Measurements from ENCODE around the gene GABPA.
A peak's percentile ranks its signal among the peaks of the same experiment; 100 is the strongest.
"Not testable (repeated sequence)": the region's sequence is repeated elsewhere in the genome, so short reads cannot be mapped to it uniquely, and the experiment has no call there.

The GABPA gene

GRCh38 chr21:25734904-25735645 is at the start of gene GABPA, which contains the start of gene ATP5PF:
Gene GABPA (plus strand): TSS chr21:25734972. CDS start chr21:25741599, 6,627 bp downstream.
Gene ATP5PF (minus strand): TSS chr21:25734904. CDS start chr21:25729794, 5,110 bp downstream.
- peak; percentile 94 to 95 for DNase-seq (ENCODE audit: extremely low read depth in 1 of 2, low read depth in 1 of 2)

GRCh38 chr21:25687787-25688186 is 47.0 kb upstream of the GABPA start:
- DNase-seq (ENCODE audit: extremely low read depth in 1 of 2, low read depth in 1 of 2), result no peak

DNA sequence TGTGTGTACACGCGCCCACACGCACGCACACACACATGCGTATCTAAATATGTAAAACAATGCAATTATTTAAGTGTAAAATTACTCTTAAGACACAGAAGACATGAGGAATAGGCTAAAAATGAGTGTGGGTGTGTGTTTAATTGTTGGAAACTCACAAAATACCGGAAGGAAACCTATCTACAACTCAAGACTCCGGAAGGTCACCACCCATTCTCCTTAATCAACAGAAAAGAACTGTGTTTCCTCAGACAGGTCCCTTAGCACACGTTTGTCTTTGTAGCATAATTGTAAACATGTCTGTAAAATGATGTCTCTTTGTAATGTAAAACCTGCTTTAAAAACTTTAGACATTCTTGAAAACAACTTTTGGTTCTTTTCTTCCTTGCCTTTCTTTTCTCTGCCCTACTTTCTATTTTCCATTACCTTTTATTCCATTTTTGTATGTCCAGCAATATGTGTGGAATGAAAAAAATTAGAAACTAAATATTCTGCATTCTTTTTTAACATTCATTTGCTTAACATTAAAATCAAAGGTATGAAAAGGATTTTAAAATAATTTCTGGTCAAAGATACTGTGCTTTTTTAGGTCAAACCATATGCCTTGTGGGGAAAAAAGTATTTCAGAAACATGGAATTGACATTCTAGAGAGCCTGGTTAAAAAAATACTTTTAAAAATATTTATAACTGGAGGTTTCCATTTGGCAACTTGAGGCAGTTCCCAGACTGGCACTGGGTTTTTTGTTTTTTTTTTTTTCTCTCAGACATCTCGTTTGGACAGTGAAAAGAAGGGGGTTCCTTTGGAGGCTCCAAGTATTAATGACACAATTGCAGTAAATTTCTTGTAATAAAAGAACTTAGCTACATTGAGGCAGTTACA is 46.3 kb upstream of the GABPA start:
- DNase-seq (ENCODE audit: extremely low read depth in 1 of 2, low read depth in 1 of 2), result no peak

GRCh38 chr21:25689226-25689625 is 45.5 kb upstream of the GABPA start:
- no peak for DNase-seq (ENCODE audit: extremely low read depth in 1 of 2, low read depth in 1 of 2)

DNA sequence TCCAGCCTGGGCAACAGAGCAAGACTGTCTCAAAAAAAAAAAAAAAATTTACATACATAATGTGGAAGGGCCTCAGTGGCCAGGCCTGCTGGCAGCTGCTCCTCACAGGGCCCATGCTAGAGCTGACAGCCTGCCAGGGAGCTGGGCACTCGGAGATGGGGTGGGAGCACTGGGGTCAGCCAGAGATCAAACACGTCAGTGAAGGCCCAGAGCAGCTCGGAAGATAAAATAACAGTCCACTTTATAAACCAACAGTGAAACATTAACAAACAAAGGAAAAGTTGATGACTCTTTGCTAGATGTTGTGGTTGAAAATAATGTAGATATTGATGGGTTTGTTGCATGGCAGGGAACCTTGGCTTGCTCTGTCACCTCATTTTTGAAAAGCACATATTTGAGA is 42.8 kb upstream of the GABPA start:
- DNase-seq (ENCODE audit: extremely low read depth in 1 of 2, low read depth in 1 of 2), result no peak

- DNase-seq (ENCODE audit: extremely low read depth in 1 of 2, low read depth in 1 of 2), result not testable (repeated sequence)
These were observed 39.3 kb upstream of the GABPA start for GRCh38 chr21:25695461-25695860.

- DNase-seq (ENCODE audit: extremely low read depth in 1 of 2, low read depth in 1 of 2), result no peak
These were observed 34.0 kb upstream of the GABPA start for GRCh38 chr21:25700741-25701140.

DNA sequence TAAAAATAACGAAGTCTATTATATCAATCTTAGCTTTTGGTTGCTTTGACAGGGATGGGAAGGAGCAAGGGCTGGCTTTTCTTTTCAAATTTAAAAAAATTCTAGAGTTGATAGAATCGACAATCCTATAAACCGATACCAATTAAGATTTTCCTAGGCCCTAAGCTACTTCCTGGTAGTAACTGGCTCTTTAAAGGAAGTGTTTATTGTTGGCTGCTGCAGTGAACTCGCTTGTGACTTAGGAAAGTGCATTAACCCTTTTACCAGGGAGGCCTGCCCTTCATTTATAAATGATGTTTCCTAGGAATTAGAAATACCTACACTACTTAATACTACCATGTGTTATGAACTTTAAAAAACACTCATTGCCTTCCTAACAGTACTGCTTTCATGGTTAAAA is 33.2 kb upstream of the GABPA start:
- no peak for DNase-seq (ENCODE audit: extremely low read depth in 1 of 2, low read depth in 1 of 2)

DNA sequence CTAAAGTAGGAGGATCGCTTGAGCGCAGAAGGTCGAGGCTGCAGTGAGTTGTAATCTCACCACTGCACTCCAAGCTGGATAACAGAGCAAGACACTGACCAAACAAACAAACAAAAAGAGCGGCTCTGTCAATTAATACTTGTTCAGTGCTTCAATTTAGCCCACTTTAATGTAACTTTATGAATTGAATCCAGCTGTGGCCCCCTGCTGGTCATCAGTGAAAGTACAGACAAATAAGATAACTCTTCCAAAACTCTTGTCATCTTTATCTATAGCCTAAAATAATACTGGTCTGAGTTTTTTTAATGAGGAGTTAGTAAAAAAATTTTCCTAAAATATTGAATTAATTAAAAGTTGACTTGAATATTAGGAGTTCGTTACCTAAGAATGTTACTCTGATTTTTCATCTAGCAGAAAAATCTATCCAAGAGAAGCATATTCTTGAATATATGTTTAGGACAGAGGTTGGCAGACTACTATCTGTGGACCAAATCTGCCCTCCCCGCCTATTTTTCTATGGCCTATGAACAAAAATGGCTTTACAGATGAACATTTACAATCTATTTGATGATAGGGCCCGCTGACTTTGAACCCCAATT is 26.2 kb upstream of the GABPA start:
- peak; percentile 1 to 18 for DNase-seq (ENCODE audit: extremely low read depth in 1 of 2, low read depth in 1 of 2)

DNA sequence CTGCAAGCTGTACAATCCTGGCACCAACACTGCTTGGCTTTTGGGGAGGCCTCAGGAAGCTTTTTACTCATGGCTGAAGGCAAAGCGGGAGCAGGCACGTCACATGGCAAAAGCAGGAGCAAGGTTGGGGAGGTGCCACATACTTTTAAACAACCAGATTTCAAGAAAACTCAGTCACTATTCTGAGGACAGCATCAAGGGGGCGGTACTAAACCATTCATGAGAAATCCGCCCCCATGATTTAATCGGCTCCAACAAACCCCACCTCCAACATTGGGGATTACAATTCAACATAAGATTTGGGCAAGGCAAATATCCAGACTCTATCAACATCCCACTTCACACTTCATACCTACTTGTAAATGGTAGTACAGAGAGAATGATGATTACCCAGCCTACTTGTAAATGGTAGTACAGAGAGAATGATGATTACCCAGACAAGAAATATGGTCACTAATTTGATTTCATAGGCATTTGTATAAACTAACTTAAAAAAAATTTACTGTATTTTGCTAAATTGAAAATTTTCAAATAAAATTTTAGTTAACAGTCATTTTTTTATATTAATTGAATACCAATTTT is 25.0 kb upstream of the GABPA start:
- DNase-seq (ENCODE audit: extremely low read depth in 1 of 2, low read depth in 1 of 2), result no peak

DNA sequence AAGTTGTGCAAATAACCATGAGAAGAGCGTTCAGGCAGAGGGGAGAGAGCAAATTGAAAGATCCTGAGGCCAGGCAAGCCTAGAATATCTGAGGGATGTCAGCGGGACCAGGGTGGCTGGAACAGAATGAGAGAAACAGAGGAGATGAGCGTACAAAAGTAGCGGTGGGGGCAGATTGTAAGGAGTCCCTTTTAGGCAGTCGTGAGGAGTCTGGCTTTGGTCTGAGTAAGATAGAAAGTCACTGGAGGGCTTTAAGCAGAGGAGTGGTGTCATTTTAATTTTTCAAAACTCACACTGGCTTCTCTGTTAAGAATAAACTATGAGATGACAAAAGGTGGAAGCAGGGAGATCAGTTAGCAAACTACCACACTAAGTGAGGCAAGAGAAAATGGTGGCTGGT is 24.2 kb upstream of the GABPA start:
- no peak for DNase-seq (ENCODE audit: extremely low read depth in 1 of 2, low read depth in 1 of 2)

DNA sequence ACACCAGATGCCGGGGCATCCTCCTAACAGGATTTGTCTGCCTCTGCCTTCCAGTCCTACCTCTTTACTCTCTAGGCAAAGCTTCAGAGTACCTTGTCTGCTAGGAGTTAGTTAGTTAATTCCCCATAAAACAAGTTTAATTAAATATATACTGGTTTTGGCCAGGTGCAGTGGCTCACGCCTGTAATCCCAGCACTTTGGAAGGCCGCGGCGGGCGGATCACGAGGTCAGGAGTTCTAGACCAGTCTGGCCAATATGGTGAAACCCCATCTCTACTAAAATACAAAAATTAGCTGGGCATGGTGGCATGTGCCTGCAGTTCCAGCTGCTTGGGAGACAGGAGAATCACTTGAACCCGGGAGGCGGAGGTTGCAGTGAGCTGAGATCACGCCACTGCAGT is 20.7 kb upstream of the GABPA start:
- DNase-seq (ENCODE audit: extremely low read depth in 1 of 2, low read depth in 1 of 2), result not testable (repeated sequence)

DNA sequence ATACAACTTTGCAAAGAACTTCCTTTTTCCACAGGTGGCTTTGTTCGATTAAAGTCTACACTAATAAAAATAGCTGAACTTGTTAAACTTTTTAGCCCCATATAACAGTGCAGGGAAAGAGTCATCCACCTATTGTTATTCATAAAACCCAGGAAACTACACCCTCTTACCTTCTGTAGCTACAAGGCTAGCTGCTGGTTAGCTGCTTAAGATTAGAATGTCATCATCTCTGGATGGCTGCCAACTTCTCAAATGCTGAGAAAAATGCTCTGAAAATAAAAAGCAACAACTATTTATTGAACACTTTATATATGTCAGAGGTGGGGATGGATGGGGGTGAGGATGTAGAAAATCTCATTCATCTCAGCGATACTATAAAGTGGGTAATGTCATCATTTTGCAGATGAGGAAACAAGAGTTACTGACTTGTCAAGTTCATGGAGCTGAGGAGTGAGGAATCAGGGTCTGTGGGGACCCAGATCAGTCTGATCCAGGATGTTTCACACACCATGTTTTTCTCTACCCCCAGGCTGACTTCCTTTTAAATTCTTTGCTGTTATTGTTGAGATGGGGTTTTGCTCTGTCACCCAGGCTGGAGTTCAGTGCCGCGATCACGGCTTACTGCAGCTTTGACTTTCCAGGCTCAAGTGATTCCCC is 17.2 kb upstream of the GABPA start:
- DNase-seq (ENCODE audit: extremely low read depth in 1 of 2, low read depth in 1 of 2), result no peak

DNA sequence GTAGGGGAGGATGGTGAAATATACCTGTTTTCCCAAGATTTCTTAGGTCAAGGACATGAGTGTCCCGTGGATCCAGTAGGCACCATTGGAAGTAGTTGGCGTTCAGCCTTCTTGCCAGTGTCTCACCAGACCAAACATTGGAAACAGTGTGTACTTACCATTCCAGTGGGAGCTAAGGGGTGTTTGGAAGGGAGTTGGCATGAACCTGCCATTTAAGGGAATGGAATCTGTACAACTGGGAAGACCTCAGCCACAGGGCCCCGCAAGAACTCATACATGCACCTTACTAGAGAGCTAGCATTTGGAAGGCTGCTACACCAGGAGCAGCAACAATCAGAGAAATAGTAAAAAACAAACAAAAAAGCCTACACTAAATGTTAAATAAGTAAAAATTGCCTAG is 12.8 kb upstream of the GABPA start:
- DNase-seq (ENCODE audit: extremely low read depth in 1 of 2, low read depth in 1 of 2), result no peak

DNA sequence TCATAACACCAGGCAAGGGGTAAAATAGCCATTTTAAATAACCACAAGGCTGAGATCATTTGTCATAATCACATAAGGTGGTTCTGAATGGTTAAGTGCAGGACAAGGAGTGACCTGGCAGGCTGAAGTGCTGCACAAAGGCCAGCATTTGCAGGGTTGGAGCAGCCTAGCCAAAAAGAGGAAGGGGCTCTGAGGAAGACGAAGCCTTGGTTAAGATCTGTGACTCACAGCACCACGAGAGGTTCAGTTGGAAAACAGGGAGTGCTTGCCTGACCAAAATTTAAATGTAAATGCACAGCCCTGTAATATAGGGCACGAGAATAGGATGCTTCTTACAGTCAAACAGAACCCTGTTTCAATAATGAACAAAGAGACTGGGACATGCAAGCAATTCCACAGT is 12.1 kb upstream of the GABPA start:
- no peak for DNase-seq (ENCODE audit: extremely low read depth in 1 of 2, low read depth in 1 of 2)

DNA sequence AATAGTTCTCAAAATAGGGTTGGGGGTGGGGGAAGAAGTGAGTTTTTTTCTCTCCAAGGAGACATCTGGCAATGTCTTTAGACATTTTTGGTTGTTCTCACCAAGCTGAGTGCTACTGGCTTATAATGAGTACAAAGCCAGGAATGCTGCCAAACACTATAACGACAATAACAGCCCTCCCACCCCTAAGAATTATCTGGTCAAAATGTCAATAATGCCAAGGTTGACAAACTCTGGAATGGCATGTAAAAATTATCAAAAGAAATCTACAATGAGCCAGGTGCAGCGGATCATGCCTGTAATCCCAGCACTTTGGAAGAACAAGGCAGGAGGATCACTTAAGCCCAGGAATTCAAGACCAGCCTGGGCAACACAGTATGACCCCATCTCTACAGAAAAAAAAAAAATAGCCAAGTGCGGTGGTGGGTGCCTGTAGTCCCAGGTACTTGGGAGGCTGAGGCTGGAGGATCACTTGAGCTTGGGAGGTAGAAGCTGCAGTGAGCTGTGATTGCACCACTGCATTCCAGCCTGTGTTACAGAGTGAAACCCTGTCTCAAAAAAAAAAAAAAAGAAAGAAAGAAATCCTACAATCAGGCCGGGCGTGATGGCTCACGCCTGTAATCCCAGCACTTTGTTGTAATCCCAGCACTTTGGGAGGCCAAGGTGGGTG is 2.5 kb upstream of the GABPA start:
- DNase-seq (ENCODE audit: extremely low read depth in 1 of 2, low read depth in 1 of 2), result no peak

- DNase-seq (ENCODE audit: extremely low read depth in 1 of 2, low read depth in 1 of 2), result no peak
These were observed 716 bp upstream of the GABPA start for GRCh38 chr21:25733859-25734653.

DNA sequence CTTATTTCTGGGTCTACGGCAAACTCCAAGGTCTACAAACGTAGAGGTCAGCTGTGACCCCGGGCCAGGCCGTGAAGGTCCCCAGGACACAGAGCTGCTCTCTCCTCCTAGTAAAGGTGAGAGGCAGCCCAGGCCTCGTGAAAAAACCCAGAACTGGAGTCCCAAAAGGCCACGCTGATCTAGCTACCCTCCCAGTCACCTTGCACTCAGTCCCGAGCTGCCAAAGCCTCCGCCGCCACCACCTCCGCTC is 193 bp upstream of the GABPA start:
- DNase-seq (ENCODE audit: extremely low read depth in 1 of 2, low read depth in 1 of 2), result no peak

Data from activated CD8-positive, alpha-beta memory T cell treated with anti-CD3 and anti-CD28 coated beads for 1 hour (primary cell).